Left lung (tissue), 10 donors: Measurements from ENCODE around the gene GINS2. TPM values are rescaled to one million over a fixed set of nuclear protein-coding genes. Genes with fewer than 3 reads are reported as not detected.

ENCODE experiments used
- ATAC-seq: fragments of 200-7000 bp; cut with Tn5 transposase; one replicate; pipeline ENCODE4 v1.9.1; 2020; ENCODE audit warnings: moderate library complexity
- DNase-seq, 4 donors: peaks; one replicate each; pipeline ENCODE4 v3.0.0-alpha.2; 2013 to 2020
- H3K27ac ChIP-seq, 2 donors: fragments of 200-600 bp; sonication (generic) in 1 of 2; one replicate each; pipeline versions ENCODE4 v1.5.0 to v1.8.0; 2020 to 2021
- H3K27me3 ChIP-seq, 2 donors: fragments of 200-600 bp; sonication (generic) in 1 of 2; one replicate each; pipeline versions ENCODE4 v1.5.0 to v1.8.0; 2020 to 2021
- H3K36me3 ChIP-seq, 2 donors: fragments of 200-600 bp; sonication (generic) in 1 of 2; one replicate each; pipeline versions ENCODE4 v1.5.0 to v1.8.0; 2020 to 2021
- H3K4me1 ChIP-seq, 2 donors: fragments of 200-600 bp; one replicate each; pipeline ENCODE4 v1.8.0; 2021
- H3K4me3 ChIP-seq, 2 donors: fragments of 200-600 bp; sonication (generic) in 1 of 2; one replicate each; pipeline versions ENCODE4 v1.5.0 to v1.8.0; 2020 to 2021; ENCODE audit warnings: mild to moderate bottlenecking in 1 of 2
- H3K9me3 ChIP-seq, 2 donors: fragments of 200-600 bp; sonication (generic) in 1 of 2; one replicate each; pipeline versions ENCODE4 v1.5.0 to v1.8.0; 2020 to 2021
- intact Hi-C, 2 donors: fragments of 100-400 bp; cut with DNase I; formaldehyde crosslinking; loops; one replicate each; pipeline versions ENCODE4 v1.11.2 to v1.14.2; 2022
- polyA plus RNA-seq, 6 donors: library from polyadenylated mRNA; unstranded; fragments of 120-200 nt; gene quantifications; one replicate each; pipeline ENCODE4 v1.2.1, GENCODE V29; 2013; ENCODE audit not compliant: insufficient read length in 6 of 6
- total RNA-seq, 2 donors: library from RNA; stranded (reverse); fragmentation: NEBNext Ultra II Directional; extraction: Animal tissue kit (Norgen Biotek cat#: 25700); gene quantifications; one replicate each; pipeline ENCODE4 v1.2.1, GENCODE V29; 2021
- TF ChIP-seq, protein P1 (sequence below), 2 donors: fragments of 200-600 bp; sonication (generic) in 1 of 2; IDR thresholded peaks; one replicate each; pipeline versions ENCODE4 v1.5.0 to v1.8.0; 2021; ENCODE audit warnings: antibody characterized with exemption in 2 of 2
- donor health status: DM: no; HTN: yes; CAD: no.
- donor health status: DM: no; HTN: no; CAD: no.

GINS2 gene
- total and polyA plus RNA-seq, 8 donors: 4.2 to 17.4 (median 13.8) TPM

DNA sequence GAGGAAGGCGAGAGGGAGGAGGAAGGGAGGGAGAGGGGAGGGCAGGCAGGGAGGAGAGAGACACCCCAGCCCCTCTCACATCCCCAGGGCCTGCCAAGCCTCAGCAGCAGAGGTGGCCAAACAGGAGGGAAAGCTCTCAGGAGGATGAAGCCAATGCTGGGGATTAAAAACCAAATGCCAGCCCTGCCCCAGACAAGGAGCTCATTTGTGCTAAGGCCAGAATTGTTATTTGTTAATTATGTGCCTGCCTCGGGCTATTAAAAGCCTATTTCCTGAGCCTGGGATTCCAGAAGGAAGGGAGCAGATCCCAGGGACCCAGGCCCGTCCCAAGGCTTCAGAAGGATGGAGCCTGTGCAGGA lies 27.9 kb upstream of the GINS2 start:
- TF ChIP-seq, protein P1, sequence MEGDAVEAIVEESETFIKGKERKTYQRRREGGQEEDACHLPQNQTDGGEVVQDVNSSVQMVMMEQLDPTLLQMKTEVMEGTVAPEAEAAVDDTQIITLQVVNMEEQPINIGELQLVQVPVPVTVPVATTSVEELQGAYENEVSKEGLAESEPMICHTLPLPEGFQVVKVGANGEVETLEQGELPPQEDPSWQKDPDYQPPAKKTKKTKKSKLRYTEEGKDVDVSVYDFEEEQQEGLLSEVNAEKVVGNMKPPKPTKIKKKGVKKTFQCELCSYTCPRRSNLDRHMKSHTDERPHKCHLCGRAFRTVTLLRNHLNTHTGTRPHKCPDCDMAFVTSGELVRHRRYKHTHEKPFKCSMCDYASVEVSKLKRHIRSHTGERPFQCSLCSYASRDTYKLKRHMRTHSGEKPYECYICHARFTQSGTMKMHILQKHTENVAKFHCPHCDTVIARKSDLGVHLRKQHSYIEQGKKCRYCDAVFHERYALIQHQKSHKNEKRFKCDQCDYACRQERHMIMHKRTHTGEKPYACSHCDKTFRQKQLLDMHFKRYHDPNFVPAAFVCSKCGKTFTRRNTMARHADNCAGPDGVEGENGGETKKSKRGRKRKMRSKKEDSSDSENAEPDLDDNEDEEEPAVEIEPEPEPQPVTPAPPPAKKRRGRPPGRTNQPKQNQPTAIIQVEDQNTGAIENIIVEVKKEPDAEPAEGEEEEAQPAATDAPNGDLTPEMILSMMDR (IDR thresholded peaks at IDR 0.05): no peak
- Histone ChIP-seq H3K4me1 (peaks cover 0 to 10% of the 10 kb centered on the region in 2 donors), H3K27ac (no peak overlapping the region), H3K9me3 (peaks cover 0 to 6% of the 10 kb centered on the region in 2 donors), H3K4me3 (no peak overlapping the region), H3K36me3 (no peaks in the 10 kb centered on the region), H3K27me3 (peaks cover 0 to 4% of the 10 kb centered on the region in 2 donors)
- intact Hi-C loops: no loop called here
- ATAC-seq: no peak
- DNase-seq: peak in 1 of 4 donors; percentile 22

DNA sequence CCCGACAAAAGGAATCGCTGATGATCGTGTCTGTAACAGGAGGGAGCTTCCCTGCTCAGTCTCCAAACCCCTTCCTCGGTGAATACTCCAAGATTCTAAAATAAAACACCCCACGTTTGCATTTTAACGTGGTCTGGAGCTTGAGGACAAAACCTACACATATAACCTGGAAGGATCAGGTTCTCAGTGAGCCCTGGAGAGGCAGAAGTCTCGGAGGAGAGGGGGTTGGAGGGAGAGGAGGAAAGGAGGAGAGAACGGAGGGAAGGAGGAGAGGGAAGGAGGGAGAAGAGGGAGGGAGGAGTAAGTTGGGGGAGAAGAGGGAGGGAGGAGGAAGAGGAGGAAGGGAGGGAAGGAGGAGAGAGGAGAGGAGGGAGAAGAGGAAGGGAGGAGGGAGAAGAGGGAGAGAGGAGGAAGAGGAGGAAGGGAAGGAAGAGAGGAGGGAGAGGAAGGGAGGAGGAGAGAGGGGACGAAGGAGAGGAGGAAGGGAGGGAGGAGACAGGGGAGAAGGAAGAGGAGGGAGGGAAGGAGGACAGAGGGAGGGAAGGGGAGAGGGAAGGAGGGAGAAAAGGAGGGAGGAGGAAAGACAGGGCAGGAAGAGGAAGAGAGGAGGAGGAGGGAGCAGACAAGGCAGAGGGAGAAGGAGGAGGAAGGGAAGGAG lies 27.4 kb upstream of the GINS2 start:
- DNase-seq: no peak
- peaks cover 0 to 10% of the 10 kb centered on the region in 2 donors for H3K4me1 ChIP-seq
- TF ChIP-seq, protein P1 (IDR thresholded peaks at IDR 0.05): no peak
- no peak for ATAC-seq
- intact Hi-C loops: no loop called here
- H3K9me3 ChIP-seq: peaks cover 0 to 6% of the 10 kb centered on the region in 2 donors
- no peak overlapping the region for H3K4me3 ChIP-seq
- peaks cover 0 to 4% of the 10 kb centered on the region in 2 donors for H3K27me3 ChIP-seq
- no peak overlapping the region for H3K27ac ChIP-seq
- H3K36me3 ChIP-seq: no peaks in the 10 kb centered on the region

DNA sequence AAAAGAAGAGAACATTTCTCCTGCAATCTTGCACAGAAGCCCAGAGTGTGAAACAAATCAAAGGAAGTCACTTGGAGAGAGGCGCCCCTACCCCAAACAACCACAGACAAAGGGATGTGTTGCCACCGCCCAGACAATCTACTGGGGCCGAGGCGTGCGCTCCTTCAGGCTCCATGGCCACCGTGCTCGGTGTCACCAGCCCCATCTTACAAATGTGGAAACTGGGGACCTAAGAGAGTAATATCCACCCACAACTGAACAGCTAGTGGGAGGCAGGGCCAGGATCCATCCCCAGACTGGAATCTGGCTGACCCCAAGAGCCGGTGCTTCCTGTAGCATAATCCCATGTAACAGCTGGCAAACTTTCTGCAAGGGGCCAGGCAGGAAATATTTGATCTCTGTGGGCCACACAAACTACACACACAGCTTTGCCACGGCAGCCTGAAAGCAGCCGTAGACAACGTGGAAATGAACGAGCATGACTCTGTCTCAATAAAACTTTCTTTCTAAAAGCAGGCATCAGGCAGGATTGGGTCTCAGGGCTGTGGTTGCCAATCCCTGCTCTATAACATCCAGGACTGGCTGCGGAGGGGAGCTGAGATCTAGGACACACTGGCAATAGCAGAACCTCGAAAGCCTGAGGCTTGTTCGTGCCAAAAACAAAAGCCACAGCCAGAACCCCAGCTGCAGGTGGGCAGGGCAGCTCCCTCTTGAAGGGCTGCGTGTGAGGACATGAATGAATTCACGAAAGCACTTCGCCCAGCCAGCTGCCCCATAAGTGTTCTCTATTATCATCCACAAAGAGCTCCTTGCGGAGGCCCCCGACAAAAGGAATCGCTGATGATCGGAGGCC lies 26.6 kb upstream of the GINS2 start:
- TF ChIP-seq, protein P1 (IDR thresholded peaks at IDR 0.05): no peak
- intact Hi-C loops: no loop called here
- no peaks in the 10 kb centered on the region for H3K36me3 ChIP-seq
- peaks cover 0 to 10% of the 10 kb centered on the region in 2 donors for H3K4me1 ChIP-seq
- peaks cover 0 to 4% of the 10 kb centered on the region in 2 donors for H3K27me3 ChIP-seq
- H3K4me3 ChIP-seq: no peak overlapping the region
- peak in 1 of 4 donors; percentile 59 for DNase-seq
- no peak overlapping the region for H3K27ac ChIP-seq
- peaks cover 0 to 6% of the 10 kb centered on the region in 2 donors for H3K9me3 ChIP-seq
- no peak for ATAC-seq

- peaks cover 0 to 10% of the 10 kb centered on the region in 2 donors for H3K4me1 ChIP-seq
- ATAC-seq (no peak), DNase-seq (no peak)
- peaks cover 0 to 4% of the 10 kb centered on the region in 2 donors for H3K27me3 ChIP-seq
- intact Hi-C loops: no loop called here
- no peak overlapping the region for H3K27ac ChIP-seq
- TF ChIP-seq, protein P1 (IDR thresholded peaks at IDR 0.05): no peak
- H3K36me3 ChIP-seq: no peaks in the 10 kb centered on the region
- H3K4me3 ChIP-seq: no peak overlapping the region
- peaks cover 0 to 6% of the 10 kb centered on the region in 2 donors for H3K9me3 ChIP-seq
Measured at GRCh38 chr16:85712801-85713200, 24.0 kb upstream of the GINS2 start.

DNA sequence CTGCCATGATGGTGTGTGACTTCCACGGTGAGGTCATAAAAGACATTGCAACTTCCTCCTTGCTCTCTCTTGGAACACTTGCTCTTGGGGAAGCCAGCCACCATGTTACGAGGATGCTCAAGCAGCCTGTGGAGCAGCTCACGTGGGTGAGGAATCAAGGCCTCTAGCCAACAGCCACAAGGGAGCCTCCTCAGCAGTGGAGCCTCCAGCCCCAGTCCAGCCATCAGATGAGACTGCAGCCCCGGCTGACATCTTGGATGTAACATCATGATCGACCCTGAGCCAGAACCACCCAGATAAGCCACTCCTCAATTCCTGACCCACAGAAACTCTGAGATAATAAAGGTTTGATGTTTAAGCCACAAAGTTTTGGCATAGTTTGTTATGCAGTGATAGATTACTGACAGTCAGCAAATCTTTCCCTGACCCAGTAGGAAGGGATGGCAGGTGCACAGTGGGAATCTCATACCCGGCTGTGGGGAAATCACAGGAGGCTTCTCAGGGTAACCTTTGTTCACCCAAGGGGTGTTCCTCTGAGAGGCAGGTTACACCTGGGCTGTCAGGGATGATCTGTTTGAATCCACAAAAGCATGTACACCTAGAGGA lies 23.3 kb upstream of the GINS2 start:
- Histone ChIP-seq H3K36me3 (no peaks in the 10 kb centered on the region), H3K4me3 (no peak overlapping the region), H3K9me3 (peaks cover 0 to 6% of the 10 kb centered on the region in 2 donors), H3K27me3 (peaks cover 0 to 4% of the 10 kb centered on the region in 2 donors), H3K4me1 (peaks cover 0 to 10% of the 10 kb centered on the region in 2 donors), H3K27ac (no peak overlapping the region)
- TF ChIP-seq, protein P1 (IDR thresholded peaks at IDR 0.05): no peak
- intact Hi-C loops: no loop called here
- ATAC-seq (no peak), DNase-seq (no peak)
